AG04449 (cell line): Measurements from ENCODE around the gene ZNF335.

Experiments
- CTCF ChIA-PET: fragments of 350-600 bp; formaldehyde crosslinking; extraction: SDS; loops from one replicate; lab custom pipeline; 2021; ENCODE audit warnings: antibody characterized with exemption; lab: Yijun Ruan, JAX
- POLR2A ChIA-PET: fragments of 400-600, 350-600 bp; formaldehyde crosslinking; extraction: SDS; loops from one replicate; lab custom pipeline; 2020; ENCODE audit warnings: antibody characterized with exemption, inconsistent platforms; lab: Yijun Ruan, JAX
- DNase-seq: peaks from one replicate; pipeline ENCODE4 v3.0.0-alpha.2; 2010; ENCODE audit warnings: low read depth, low spot score
- H3K4me3 ChIP-seq: 2 replicates; pipeline ENCODE4 v1.5.1; 2011; ENCODE audit warnings: low read depth, mild to moderate bottlenecking, control low read depth, low read length
- CTCF ChIP-seq: IDR thresholded peaks from one replicate; pipeline ENCODE4 v1.5.1; 2011; ENCODE audit warnings: mild to moderate bottlenecking, moderate library complexity, low read length, control low read depth, inconsistent platforms; ENCODE audit not compliant: insufficient read depth; ENCODE audit errors: missing control alignments

Gene ZNF335

GRCh38 chr20:45913116-45913515 lies 58.9 kb downstream of the ZNF335 start:
- DNase-seq, result no peak
- H3K4me3 ChIP-seq, result no peak overlapping the region
- TF ChIP-seq CTCF, result no peak
- ChIA-PET CTCF (no interaction called here), POLR2A (no interaction called here)

GRCh38 chr20:45912344-45912682 lies 59.7 kb downstream of the ZNF335 start:
- ChIA-PET POLR2A (interaction anchor here (0.8 kb wide), 1 partner anchor 57 kb away, joined by 3 read pairs; no protein-coding TSS in a partner anchor), CTCF (no interaction called here)
- no peak for DNase-seq
- TF ChIP-seq CTCF, result no peak
- peak overlapping the region; percentile 57 for H3K4me3 ChIP-seq

GRCh38 chr20:45911486-45912343 lies 60.3 kb downstream of the ZNF335 start, which contains the start of gene PLTP:
Gene PLTP, minus strand, starts transcription at chr20:45912155. Its CDS starts 703 bp downstream, at chr20:45911452.
- ChIA-PET POLR2A (interaction anchor here (0.8 to 0.9 kb wide), 3 partner anchors 20 to 57 kb away, joined by 3 read pairs; partner anchors contain the start of genes CTSA, NEURL2 and PCIF1), CTCF (no interaction called here)
- peak within 1 kb of the TSS; percentile 57 for H3K4me3 ChIP-seq
- no peak for DNase-seq
- no peak for TF ChIP-seq CTCF

GRCh38 chr20:45910670-45911485 lies 61.1 kb downstream of the ZNF335 start:
- POLR2A ChIA-PET, result interaction anchor here (0.8 to 0.9 kb wide), 2 partner anchors 20 to 23 kb away, joined by 3 read pairs; partner anchors contain the start of genes CTSA, NEURL2 and PCIF1
- no peak for TF ChIP-seq CTCF
- DNase-seq, result peak; percentile 89
- peak overlapping the region; percentile 57 for H3K4me3 ChIP-seq
- CTCF ChIA-PET, result interaction anchor here (1.0 to 3.7 kb wide), 3 partner anchors 17 to 112 kb away, joined by 3 to 22 read pairs (median 5); partner anchors contain the start of genes CTSA and NEURL2

GRCh38 chr20:45909817-45910669 lies 62.0 kb downstream of the ZNF335 start:
- no peak for TF ChIP-seq CTCF
- no peak for DNase-seq
- H3K4me3 ChIP-seq, result peak overlapping the region; percentile 23
- CTCF ChIA-PET, result interaction anchor here (1.0 to 3.7 kb wide), 4 partner anchors 16 to 111 kb away, joined by 3 to 22 read pairs (median 6); partner anchors contain the start of genes CTSA and NEURL2
- POLR2A ChIA-PET, result interaction anchor here (0.7 kb wide), 1 partner anchor 24 kb away, joined by 3 read pairs; the partner anchor contains the start of gene PCIF1
